DND-41 (cell line): ENCODE data around the gene ABLIM2.

Experiments
- ATAC-seq: fragments of 200-7000 bp; cut with Tn5 transposase; 3 replicates; pipeline ENCODE4 v1.9.1; 2021; ENCODE audit warnings: low read depth; ENCODE audit not compliant: insufficient read depth
- DNase-seq: peaks from one replicate; pipeline ENCODE4 v3.0.0-alpha.2; 2020
- H2AFZ ChIP-seq: 2 replicates; pipeline ENCODE4 v1.6.0; 2012; ENCODE audit warnings: low read depth, low read length
- H3K27ac ChIP-seq: 2 replicates; pipeline ENCODE4 v1.5.1; 2012; ENCODE audit warnings: low read length, inconsistent platforms
- H3K27me3 ChIP-seq: fragments of 200-600 bp; sonication (generic); 2 replicates; pipeline ENCODE4 v1.6.0; 2012; ENCODE audit warnings: low read length, mild to moderate bottlenecking, inconsistent platforms; ENCODE audit not compliant: insufficient read depth, poor library complexity
- H3K36me3 ChIP-seq: 2 replicates; pipeline ENCODE4 v1.5.1; 2012; ENCODE audit warnings: low read length, inconsistent platforms; ENCODE audit not compliant: insufficient read depth
- H3K4me1 ChIP-seq: 2 replicates; pipeline ENCODE4 v1.5.1; 2012; ENCODE audit warnings: mild to moderate bottlenecking, low read length; ENCODE audit not compliant: insufficient read depth
- H3K4me2 ChIP-seq: 2 replicates; pipeline ENCODE4 v1.6.0; 2012; ENCODE audit warnings: mild to moderate bottlenecking, moderate library complexity, low read length, inconsistent platforms; ENCODE audit not compliant: insufficient read depth
- H3K4me3 ChIP-seq, 2 experiments: fragments of 200-600 bp in 1 of 2; shearing (Covaris generic) in 1 of 2; 2 replicates each; pipeline ENCODE4 v1.5.1; 2012 to 2016; ENCODE audit warnings: inconsistent platforms in 2 of 2, low read length in 2 of 2, mild to moderate bottlenecking in 2 of 2, low read depth in 1 of 2, moderate library complexity in 1 of 2
- H3K79me2 ChIP-seq: 2 replicates; pipeline ENCODE4 v1.6.0; 2012; ENCODE audit warnings: low read length, inconsistent platforms; ENCODE audit not compliant: insufficient read depth
- H3K9ac ChIP-seq: 2 replicates; pipeline ENCODE4 v1.6.0; 2012; ENCODE audit warnings: low read depth, mild to moderate bottlenecking, inconsistent platforms, low read length, moderate library complexity
- H3K9me3 ChIP-seq: 2 replicates; pipeline ENCODE4 v1.5.1; 2012; ENCODE audit warnings: low read length, moderate library complexity, mild to moderate bottlenecking, inconsistent platforms; ENCODE audit not compliant: insufficient read depth, severe bottlenecking
- H4K20me1 ChIP-seq: 2 replicates; pipeline ENCODE4 v1.6.0; 2012; ENCODE audit warnings: low read length; ENCODE audit not compliant: insufficient read depth
- CTCF ChIP-seq: IDR thresholded peaks from 2 replicates; pipeline ENCODE4 v1.5.1; 2012; ENCODE audit warnings: borderline replicate concordance, low read length, moderate library complexity, mild to moderate bottlenecking; ENCODE audit not compliant: poor library complexity, severe bottlenecking; ENCODE audit errors: extremely low read depth
- EZH2 ChIP-seq: IDR thresholded peaks from 3 replicates; pipeline ENCODE4 v1.6.1; 2012; ENCODE audit warnings: borderline replicate concordance, low read depth, mild to moderate bottlenecking, moderate library complexity, low read length, inconsistent platforms; ENCODE audit not compliant: severe bottlenecking

The ABLIM2 gene

GRCh38 chr4:8171984-8172924 lies 13.6 kb upstream of the ABLIM2 start:
- no peak overlapping the region for H3K4me3 ChIP-seq
- DNase-seq (no peak), ATAC-seq (no peak)
- H3K4me2 ChIP-seq: no peak overlapping the region
- H2AFZ ChIP-seq: no peak overlapping the region
- no peaks in the 10 kb centered on the region for H3K27me3 ChIP-seq
- peaks cover 7% of the 10 kb centered on the region for H3K4me1 ChIP-seq
- peaks cover 7% of the 10 kb centered on the region for H3K9me3 ChIP-seq
- no peak for TF ChIP-seq CTCF
- TF ChIP-seq EZH2: no peak
- no peaks in the 10 kb centered on the region for H3K79me2 ChIP-seq
- H4K20me1 ChIP-seq: 0 out of 2 replicates have a peak, but pooled peaks cover 4% of the 10 kb centered on the region
- no peak overlapping the region for H3K27ac ChIP-seq
- no peak overlapping the region for H3K9ac ChIP-seq
- H3K36me3 ChIP-seq: no peaks in the 10 kb centered on the region

GRCh38 chr4:8171266-8171665 lies 12.7 kb upstream of the ABLIM2 start:
- Histone ChIP-seq H3K36me3 (no peaks in the 10 kb centered on the region), H3K27ac (no peak overlapping the region), H3K4me1 (no peaks in the 10 kb centered on the region), H3K4me2 (no peak overlapping the region), H3K9me3 (peaks cover 7% of the 10 kb centered on the region), H3K9ac (no peak overlapping the region), H3K4me3 (no peak overlapping the region), H4K20me1 (no peaks in the 10 kb centered on the region), H3K79me2 (no peaks in the 10 kb centered on the region), H3K27me3 (no peaks in the 10 kb centered on the region), H2AFZ (no peak overlapping the region)
- TF ChIP-seq EZH2 (no peak), CTCF (no peak)
- ATAC-seq: no peak
- no peak for DNase-seq

GRCh38 chr4:8170341-8170740 lies 11.7 kb upstream of the ABLIM2 start:
- no peaks in the 10 kb centered on the region for H3K79me2 ChIP-seq
- no peaks in the 10 kb centered on the region for H3K4me1 ChIP-seq

More at GRCh38 chr4:8170341-8170740, 11.7 kb upstream of the ABLIM2 start:
- Histone ChIP-seq H3K4me3 (no peak overlapping the region), H3K4me2 (no peak overlapping the region), H3K9ac (no peak overlapping the region), H3K27me3 (no peaks in the 10 kb centered on the region), H3K9me3 (peaks cover 7% of the 10 kb centered on the region), H2AFZ (no peak overlapping the region), H4K20me1 (no peaks in the 10 kb centered on the region), H3K36me3 (no peaks in the 10 kb centered on the region), H3K27ac (no peak overlapping the region)
- no peak for TF ChIP-seq EZH2
- TF ChIP-seq CTCF: no peak
- DNase-seq: no peak
- no peak for ATAC-seq
